ENCODE measurements around the gene GGT1. TPM values are rescaled to one million over a fixed set of nuclear protein-coding genes. Genes with fewer than 3 reads are reported as not detected.
A peak's percentile ranks its signal among the peaks of the same experiment; 100 is the strongest.

Gene GGT1
- total and polyA plus RNA-seq, 2 of the 8 experiments (the other 6 are each of a cell fraction or from before 2014, with no cell fraction given), result 14.4 to 29.2 TPM

- no peak overlapping the region for H3K27ac ChIP-seq (ENCODE audit: low read depth, low read length)
- H2AK5ac ChIP-seq (ENCODE audit: low read depth, low read length), result no peak overlapping the region
- ChIA-PET POLR2A (ENCODE audit: partially characterized antibody) (interaction anchor here (0.6 to 1.2 kb wide), 3 partner anchors 15 to 179 kb away, joined by 3 to 5 read pairs (median 3); no protein-coding TSS in a partner anchor), CTCF (ENCODE audit: partially characterized antibody) (interaction anchor here (1.1 to 1.2 kb wide), 2 partner anchors 11 to 173 kb away, joined by 4 read pairs; no protein-coding TSS in a partner anchor)
- no peaks in the 10 kb centered on the region for H3K79me1 ChIP-seq (ENCODE audit: low read depth, low read length)
- peak overlapping the region; percentile 69; the same call in 1 of the 2 replicates for H4K8ac ChIP-seq (ENCODE audit: extremely low read depth, insufficient read depth, low read length)
- no peak overlapping the region for H4K5ac ChIP-seq (ENCODE audit: insufficient read length, low read depth, low read length)
- H3K79me2 ChIP-seq (ENCODE audit: control insufficient read depth in 1 of 2, insufficient read depth in 2 of 2, low read length in 2 of 2), result no peaks in the 10 kb centered on the region
- H2BK12ac ChIP-seq (ENCODE audit: low read depth, low read length), result peak overlapping the region; percentile 95; the same call in 1 of the 2 replicates
- no peak overlapping the region for H3K9ac ChIP-seq (replicated peaks in 1 of 4; ENCODE audit: extremely low read depth in 1 of 4, low read depth in 3 of 4, low read length in 3 of 4)
- no peak overlapping the region for H2BK120ac ChIP-seq (replicated peaks; ENCODE audit: low read depth, low read length)
- H3K4ac ChIP-seq (replicated peaks; ENCODE audit: insufficient read length, low read depth, low read length), result no peak overlapping the region
- DNase-seq (ENCODE audit: low read depth in 1 of 2, low spot score in 2 of 2) (peak in 1 of 2 experiments; percentile 54), FAIRE-seq (no peak)
- H3K56ac ChIP-seq (replicated peaks; ENCODE audit: insufficient read length, low read depth, low read length), result peak overlapping the region; percentile 25
- no peak overlapping the region for H4K91ac ChIP-seq (replicated peaks; ENCODE audit: insufficient read length, low read length)
- no peak overlapping the region for H3K14ac ChIP-seq (ENCODE audit: insufficient read length)
- peaks cover 7 to 24% (median 13%) of the 10 kb centered on the region in 4 experiments for H3K4me1 ChIP-seq (replicated peaks in 1 of 4; ENCODE audit: control insufficient read depth in 3 of 4, insufficient read depth in 4 of 4, low read length in 3 of 4)
- H2AFZ ChIP-seq (ENCODE audit: low read length), result 0 out of 2 replicates have a peak overlapping the region, but pooled peaks have one; percentile 1
- no peak overlapping the region for H3K4me3 ChIP-seq (ENCODE audit: extremely low read depth in 1 of 4, insufficient read depth in 2 of 4, low read depth in 3 of 4, low read length in 4 of 4)
- WGBS, 2 experiments (ENCODE audit: extremely low coverage in 1 of 2, insufficient coverage in 1 of 2, insufficient read length in 1 of 2, insufficient replicate concordance in 2 of 2, low coverage in 1 of 2, low lambda C conversion rate in 2 of 2, missing lambda C conversion rate in 1 of 2), result 66% methylated on average over 8 of the region's 8 CpGs; no CpG with 5 or more reads in 1 of the 2 experiments
- no peaks in the 10 kb centered on the region for H3K36me3 ChIP-seq (ENCODE audit: control insufficient read depth in 2 of 4, insufficient read depth in 4 of 4, low read length in 3 of 4)
- no peaks in the 10 kb centered on the region for H4K20me1 ChIP-seq (replicated peaks in 1 of 2; ENCODE audit: control insufficient read depth in 1 of 2, insufficient read depth in 2 of 2, low read length in 2 of 2)
- TF ChIP-seq NANOG (IDR thresholded peaks at IDR 0.05; ENCODE audit: insufficient read depth, low read depth, low read length, poor library complexity, severe bottlenecking) (no peak), CREB1 (IDR thresholded peaks at IDR 0.05) (no peak), SIN3A (conservative IDR thresholded peaks at IDR 0.05 in 1 of 2, IDR thresholded peaks at IDR 0.05 in 1 of 2; ENCODE audit: low read depth in 1 of 2, low read length in 2 of 2) (no peak), RAD21 (IDR thresholded peaks at IDR 0.05 in 1 of 2, conservative IDR thresholded peaks at IDR 0.05 in 1 of 2; ENCODE audit: low read depth in 2 of 2, low read length in 2 of 2) (0 out of 4 replicates have a peak, but pooled peaks of 1 of the 2 experiments have one; percentile 9), CTCF (IDR thresholded peaks at IDR 0.05; ENCODE audit: control extremely low read depth in 1 of 3, insufficient read depth in 1 of 3, low read depth in 1 of 3, low read length in 3 of 3) (peak; percentile 5 to 6 (median 6); a peak in 2 of 4 replicates)
- no peaks in the 10 kb centered on the region; the same call in 1 of the 2 replicates for H3K23me2 ChIP-seq (ENCODE audit: low read depth, low read length)
- no peaks in the 10 kb centered on the region for H3K27me3 ChIP-seq (replicated peaks in 1 of 4; ENCODE audit: control insufficient read depth in 3 of 4, extremely low read depth in 1 of 4, insufficient read depth in 3 of 4, low read length in 3 of 4)
- no peaks in the 10 kb centered on the region for H3K9me3 ChIP-seq (ENCODE audit: insufficient read depth in 2 of 2, low read depth in 1 of 2, low read length in 1 of 2)
- no peak overlapping the region for H3K4me2 ChIP-seq (ENCODE audit: insufficient read depth in 1 of 2, low read depth in 2 of 2, low read length in 2 of 2)
- H2BK15ac ChIP-seq (ENCODE audit: low read length), result peak overlapping the region; percentile 95
- H2BK20ac ChIP-seq (ENCODE audit: low read length), result peak overlapping the region; percentile 80; the same call in 1 of the 2 replicates
- H3K18ac ChIP-seq (ENCODE audit: extremely low read depth, low read length), result peak overlapping the region; percentile 60
- H3K23ac ChIP-seq (ENCODE audit: insufficient read length), result no peak overlapping the region
- H2BK5ac ChIP-seq (ENCODE audit: low read depth, low read length), result peak overlapping the region; percentile 87; the same call in 1 of the 2 replicates
These were observed 3.5 kb upstream of the GGT1 start for GRCh38 chr22:24599514-24599913.

All from H1 (cell line).